ENCODE data around the gene VPS35L. TPM values are rescaled to one million over a fixed set of nuclear protein-coding genes. Genes with fewer than 3 reads are reported as not detected.
"Not testable (repeated sequence)": the region's sequence is repeated elsewhere in the genome, so short reads cannot be mapped to it uniquely, and the experiment has no call there.

The VPS35L gene
- total RNA-seq, 1 donor, result 29.4 TPM

- no peak overlapping the region for H3K4me3 ChIP-seq (ENCODE audit: low read length)
- H3K9me3 ChIP-seq (ENCODE audit: low read depth, low read length), result no peaks in the 10 kb centered on the region
- H3K4me1 ChIP-seq (ENCODE audit: insufficient read depth, low read length), result no peaks in the 10 kb centered on the region
- no peaks in the 10 kb centered on the region for H3K27me3 ChIP-seq (ENCODE audit: insufficient read depth, low read length)
Measured at GRCh38 chr16:19710191-19710908, 154.8 kb downstream of the VPS35L start.

DNA sequence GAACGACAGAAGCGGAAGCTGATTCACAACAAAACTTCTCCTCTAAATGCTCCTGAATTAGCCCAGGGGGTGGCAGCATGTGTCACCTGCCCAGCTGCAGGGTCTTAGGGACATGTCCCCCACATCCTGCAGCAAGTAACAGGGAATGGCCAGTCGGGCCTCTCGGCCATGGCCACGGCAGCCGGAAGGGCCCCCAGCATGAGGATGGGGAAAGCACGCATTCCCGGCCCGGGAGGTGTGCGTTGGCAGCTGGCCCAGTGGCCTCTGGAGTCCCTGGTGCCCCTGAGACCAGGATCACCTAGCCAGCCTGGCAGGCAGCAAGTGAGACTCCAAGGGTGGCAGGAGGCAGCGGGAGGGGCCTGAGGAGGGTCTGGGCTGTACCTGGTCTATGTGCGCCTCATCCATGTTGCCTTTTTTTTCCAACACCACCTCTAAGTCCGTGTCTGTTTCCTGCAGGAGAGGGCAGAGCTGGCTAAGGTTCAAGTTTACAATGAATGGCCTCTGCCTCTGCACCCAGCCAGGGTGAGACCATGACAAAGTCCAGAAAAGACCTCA lies 155.6 kb downstream of the VPS35L start:
- H3K9me3 ChIP-seq (ENCODE audit: low read depth, low read length), result no peaks in the 10 kb centered on the region
- no peaks in the 10 kb centered on the region for H3K4me1 ChIP-seq (ENCODE audit: insufficient read depth, low read length)
- H3K4me3 ChIP-seq (ENCODE audit: low read length), result no peak overlapping the region
- no peaks in the 10 kb centered on the region for H3K27me3 ChIP-seq (ENCODE audit: insufficient read depth, low read length)

DNA sequence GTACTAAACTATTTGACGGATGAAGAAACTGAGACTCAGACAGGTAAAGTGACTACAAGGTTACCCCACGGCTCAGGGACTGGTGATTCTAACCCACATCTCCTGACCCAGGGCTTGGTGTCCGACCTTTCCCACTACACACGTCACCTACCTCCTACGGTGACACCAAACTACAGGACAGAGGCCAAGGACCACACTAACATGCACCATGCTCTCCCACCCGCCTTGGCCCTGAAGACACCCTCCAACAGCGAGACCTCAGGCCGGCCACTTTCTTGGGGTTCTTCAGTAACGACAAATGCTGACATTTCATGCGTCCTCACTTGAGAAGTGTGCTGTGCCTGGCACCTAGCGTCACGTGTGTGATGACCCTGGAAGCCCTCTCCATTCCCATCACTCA lies 156.1 kb downstream of the VPS35L start:
- no peak overlapping the region for H3K4me3 ChIP-seq (ENCODE audit: low read length)
- H3K27me3 ChIP-seq (ENCODE audit: insufficient read depth, low read length), result no peaks in the 10 kb centered on the region
- H3K4me1 ChIP-seq (ENCODE audit: insufficient read depth, low read length), result no peaks in the 10 kb centered on the region
- H3K9me3 ChIP-seq (ENCODE audit: low read depth, low read length), result no peaks in the 10 kb centered on the region

DNA sequence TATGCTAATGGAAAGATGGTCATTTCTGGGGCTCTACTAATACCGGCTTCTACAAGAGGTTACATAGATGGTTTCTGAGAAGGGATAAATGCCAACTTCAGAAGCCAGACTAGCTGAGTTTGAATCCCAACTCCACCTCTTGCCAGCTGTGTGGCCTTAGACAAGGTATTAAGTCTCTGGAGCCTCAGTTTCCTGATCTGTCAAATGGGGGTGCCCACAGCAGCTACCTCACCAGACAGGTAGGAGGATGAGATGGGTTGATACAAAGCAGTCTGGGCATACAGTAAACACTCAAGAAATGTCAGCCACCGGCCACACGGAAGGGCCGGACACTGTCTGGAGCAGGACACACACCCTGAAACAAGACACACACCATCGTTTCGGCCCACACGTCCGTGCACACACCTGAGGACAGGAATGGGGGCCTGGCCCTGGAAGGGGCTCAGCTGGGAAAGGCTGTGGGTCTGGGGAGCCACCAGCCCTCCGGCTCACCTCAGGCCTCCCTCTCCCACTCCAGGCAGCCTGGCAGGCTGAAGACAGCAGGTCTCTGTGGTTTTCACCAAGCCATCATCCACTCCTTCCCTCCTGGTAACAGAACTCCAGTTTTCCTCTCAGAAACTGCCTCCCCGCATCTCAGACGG lies 157.0 kb downstream of the VPS35L start:
- Histone ChIP-seq H3K4me3 (ENCODE audit: low read length) (no peak overlapping the region), H3K9me3 (ENCODE audit: low read depth, low read length) (no peaks in the 10 kb centered on the region), H3K4me1 (ENCODE audit: insufficient read depth, low read length) (peaks cover 7% of the 10 kb centered on the region), H3K27me3 (ENCODE audit: insufficient read depth, low read length) (no peaks in the 10 kb centered on the region)

- H3K9me3 ChIP-seq (ENCODE audit: low read depth, low read length), result no peaks in the 10 kb centered on the region
- H3K27me3 ChIP-seq (ENCODE audit: insufficient read depth, low read length), result no peaks in the 10 kb centered on the region
- H3K4me3 ChIP-seq (ENCODE audit: low read length), result no peak overlapping the region
- peaks cover 11% of the 10 kb centered on the region for H3K4me1 ChIP-seq (ENCODE audit: insufficient read depth, low read length)
Measured at GRCh38 chr16:19713697-19714096, 158.2 kb downstream of the VPS35L start.

GRCh38 chr16:19715566-19715965 lies 160.1 kb downstream of the VPS35L start:
- Histone ChIP-seq H3K27me3 (ENCODE audit: insufficient read depth, low read length) (no peaks in the 10 kb centered on the region), H3K9me3 (ENCODE audit: low read depth, low read length) (no peaks in the 10 kb centered on the region), H3K4me1 (ENCODE audit: insufficient read depth, low read length) (peaks cover 18% of the 10 kb centered on the region), H3K4me3 (ENCODE audit: low read length) (no peak overlapping the region)

DNA sequence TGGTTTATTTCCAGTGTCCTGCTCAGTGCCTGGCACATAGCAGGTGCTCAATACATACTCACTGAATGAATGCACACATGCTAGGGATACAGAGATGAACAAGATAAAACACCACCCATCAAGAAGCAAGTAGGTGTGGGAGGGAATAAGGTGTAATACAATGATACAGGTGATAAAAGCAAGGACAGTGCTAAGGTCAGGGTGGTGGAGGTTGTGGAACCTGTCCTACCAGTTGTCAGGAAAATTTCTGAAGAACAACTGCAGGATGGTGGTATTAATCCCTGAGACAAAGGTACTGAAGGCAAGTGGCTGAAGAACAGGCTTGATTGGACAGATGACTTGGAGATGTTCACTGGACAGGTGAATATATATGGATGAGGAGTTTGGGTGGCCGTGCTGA lies 160.7 kb downstream of the VPS35L start:
- no peaks in the 10 kb centered on the region for H3K9me3 ChIP-seq (ENCODE audit: low read depth, low read length)
- H3K4me3 ChIP-seq (ENCODE audit: low read length), result no peak overlapping the region
- peaks cover 18% of the 10 kb centered on the region for H3K4me1 ChIP-seq (ENCODE audit: insufficient read depth, low read length)
- no peaks in the 10 kb centered on the region for H3K27me3 ChIP-seq (ENCODE audit: insufficient read depth, low read length)

DNA sequence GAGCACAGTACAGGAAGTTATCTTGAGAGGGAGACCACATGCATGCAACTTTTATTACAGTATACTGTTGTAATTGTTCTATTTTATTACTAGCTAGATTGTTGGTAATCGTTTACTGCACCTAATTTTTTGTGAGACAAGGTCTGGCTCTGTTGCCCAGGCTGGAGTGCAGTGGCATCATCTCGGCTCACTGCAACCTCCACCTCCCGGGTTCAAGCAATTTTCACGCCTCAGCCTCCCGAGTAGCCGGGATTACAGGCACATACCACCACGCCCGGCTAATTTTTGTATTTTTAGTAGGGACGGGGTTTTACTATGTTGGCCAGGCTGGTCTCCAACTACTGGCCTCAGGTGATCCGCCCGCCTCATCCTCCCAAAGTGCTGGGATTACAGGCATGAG lies 161.2 kb downstream of the VPS35L start:
- H3K4me3 ChIP-seq (ENCODE audit: low read length); H3K27me3 ChIP-seq (ENCODE audit: insufficient read depth, low read length); H3K9me3 ChIP-seq (ENCODE audit: low read depth, low read length): not testable (repeated sequence)
- peaks cover 18% of the 10 kb centered on the region for H3K4me1 ChIP-seq (ENCODE audit: insufficient read depth, low read length)

GRCh38 chr16:19717314-19717713 lies 161.8 kb downstream of the VPS35L start:
- H3K9me3 ChIP-seq (ENCODE audit: low read depth, low read length), result no peaks in the 10 kb centered on the region
- peak overlapping the region; percentile 92 for H3K4me3 ChIP-seq (ENCODE audit: low read length)
- H3K27me3 ChIP-seq (ENCODE audit: insufficient read depth, low read length), result no peaks in the 10 kb centered on the region
- H3K4me1 ChIP-seq (ENCODE audit: insufficient read depth, low read length), result peaks cover 18% of the 10 kb centered on the region

- Histone ChIP-seq H3K4me3 (ENCODE audit: low read length) (peak within 1 kb of the TSS; percentile 92), H3K9me3 (ENCODE audit: low read depth, low read length) (no peaks in the 10 kb centered on the region), H3K4me1 (ENCODE audit: insufficient read depth, low read length) (peaks cover 18% of the 10 kb centered on the region), H3K27me3 (ENCODE audit: insufficient read depth, low read length) (no peaks in the 10 kb centered on the region)
Measured at GRCh38 chr16:19717741-19718623, 162.5 kb downstream of the VPS35L start, which contains the start of the genes IQCK and KNOP1. Gene IQCK (plus strand): TSS chr16:19718271. CDS start chr16:19718307, 36 bp downstream. Gene KNOP1 (minus strand): TSS chr16:19718227. CDS start chr16:19715035, 3,192 bp downstream.

DNA sequence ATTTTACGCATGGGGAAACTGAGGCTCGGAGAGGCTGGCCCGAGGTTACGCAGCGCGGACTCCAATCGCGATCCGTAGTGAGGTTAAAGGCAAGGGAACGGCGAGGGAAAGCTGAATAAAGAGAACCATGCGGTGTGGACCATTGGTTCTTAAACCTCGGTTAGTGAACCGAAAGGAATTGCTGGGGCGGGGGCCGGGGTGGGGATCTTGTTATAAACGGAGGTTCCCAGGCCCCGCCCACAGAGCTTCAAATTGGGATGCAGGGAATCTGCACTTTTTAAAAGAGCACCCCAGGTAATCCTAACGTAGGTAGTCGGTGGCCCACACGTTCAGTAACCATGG lies 163.1 kb downstream of the VPS35L start:
- Histone ChIP-seq H3K4me1 (ENCODE audit: insufficient read depth, low read length) (peaks cover 18% of the 10 kb centered on the region), H3K9me3 (ENCODE audit: low read depth, low read length) (no peaks in the 10 kb centered on the region), H3K4me3 (ENCODE audit: low read length) (peak overlapping the region; percentile 92), H3K27me3 (ENCODE audit: insufficient read depth, low read length) (no peaks in the 10 kb centered on the region)

DNA sequence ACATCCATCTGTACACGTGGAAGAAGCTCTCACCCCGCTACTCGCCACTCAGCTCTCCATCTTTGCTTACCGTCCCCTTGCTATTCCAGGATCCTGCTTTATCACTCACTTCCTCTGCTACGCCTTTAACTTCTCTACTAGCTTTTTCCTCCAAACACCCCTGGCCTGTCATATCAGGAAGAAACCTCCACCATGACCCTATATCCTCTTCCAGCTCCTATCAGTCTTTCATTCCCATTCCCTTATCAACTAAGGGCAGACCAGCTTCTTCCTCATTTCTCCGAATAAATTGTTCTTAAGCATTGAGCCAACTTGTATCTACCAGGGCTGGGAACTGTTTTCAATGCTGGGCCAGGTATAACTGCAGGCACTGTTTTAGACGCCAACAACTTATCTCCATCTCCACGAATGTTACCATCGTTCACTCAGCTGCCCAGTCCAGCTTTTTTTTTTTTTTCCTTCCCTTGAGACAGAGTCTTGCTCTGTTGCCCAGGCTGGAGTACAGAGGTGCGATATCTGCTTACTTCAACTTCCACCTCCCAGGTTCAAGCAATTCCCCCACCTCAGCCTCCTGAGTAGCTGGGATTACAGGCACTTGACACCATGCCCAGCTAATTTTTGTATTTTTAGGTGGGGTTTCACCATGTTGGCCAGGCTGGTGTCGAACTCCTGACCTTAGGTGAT lies 166.9 kb downstream of the VPS35L start:
- Histone ChIP-seq H3K27me3 (ENCODE audit: insufficient read depth, low read length) (no peaks in the 10 kb centered on the region), H3K9me3 (ENCODE audit: low read depth, low read length) (no peaks in the 10 kb centered on the region), H3K4me3 (ENCODE audit: low read length) (no peak overlapping the region), H3K4me1 (ENCODE audit: insufficient read depth, low read length) (peaks cover 12% of the 10 kb centered on the region)

DNA sequence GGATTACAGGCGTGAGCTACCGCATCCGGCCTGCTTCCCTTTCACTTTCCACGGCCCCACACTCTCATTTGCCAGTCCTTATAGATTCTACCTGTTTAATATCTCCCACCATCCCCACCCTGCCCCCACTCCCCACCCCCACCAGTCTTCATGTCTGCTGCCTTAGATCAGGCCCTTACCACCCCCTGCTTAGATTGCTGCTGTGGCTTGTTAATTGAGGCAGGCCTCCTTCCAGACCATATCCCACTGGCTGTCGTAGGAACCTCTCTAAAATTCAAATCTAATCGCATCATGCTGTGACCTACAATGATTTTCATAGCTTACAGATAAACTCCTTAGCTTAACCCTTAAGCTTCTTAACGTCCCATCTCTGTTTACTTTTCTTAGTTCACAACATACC lies 167.5 kb downstream of the VPS35L start:
- no peaks in the 10 kb centered on the region for H3K27me3 ChIP-seq (ENCODE audit: insufficient read depth, low read length)
- no peaks in the 10 kb centered on the region for H3K9me3 ChIP-seq (ENCODE audit: low read depth, low read length)
- peaks cover 9% of the 10 kb centered on the region for H3K4me1 ChIP-seq (ENCODE audit: insufficient read depth, low read length)
- no peak overlapping the region for H3K4me3 ChIP-seq (ENCODE audit: low read length)

GRCh38 chr16:19728636-19728965 lies 173.1 kb downstream of the VPS35L start:
- no peak overlapping the region for H3K4me3 ChIP-seq (ENCODE audit: low read length)
- H3K9me3 ChIP-seq (ENCODE audit: low read depth, low read length), result no peaks in the 10 kb centered on the region
- no peaks in the 10 kb centered on the region for H3K4me1 ChIP-seq (ENCODE audit: insufficient read depth, low read length)
- no peaks in the 10 kb centered on the region for H3K27me3 ChIP-seq (ENCODE audit: insufficient read depth, low read length)
